Naive thymus-derived CD4-positive, alpha-beta T cell (primary cell): ENCODE results near the gene NDOR1. TPM values are rescaled to one million over a fixed set of nuclear protein-coding genes. Genes with fewer than 3 reads are reported as not detected.
"Not testable (repeated sequence)": the region's sequence is repeated elsewhere in the genome, so short reads cannot be mapped to it uniquely, and the experiment has no call there.

Experiments
- ATAC-seq: fragments of 150-1000 bp; cut with Tn5 transposase; 2 replicates; pipeline ENCODE4 v1.10.0; 2021; ENCODE audit warnings: mild to moderate bottlenecking, moderate library complexity
- CTCF ChIA-PET: fragments of 350-600 bp; sonication (Branson Sonifier 250); formaldehyde crosslinking; loops from one replicate; lab custom pipeline; 2021; ENCODE audit warnings: antibody characterized with exemption; lab: Charles Lee
- POLR2A ChIA-PET: fragments of 350-600 bp; sonication (Branson Sonifier 250); formaldehyde crosslinking; loops from one replicate; lab custom pipeline; 2021; ENCODE audit warnings: antibody characterized with exemption, inconsistent platforms; lab: Charles Lee
- DNase-seq, 9 donors: peaks; one replicate each; pipeline versions ENCODE4 v3.0.0 to v3.0.0-alpha.2; 2020 to 2022; ENCODE audit warnings: mixed read lengths in 1 of 9
- H3K27ac ChIP-seq: one replicate; pipeline ENCODE4 v1.7.0; 2013; ENCODE audit warnings: mild to moderate bottlenecking, low read depth, low read length, moderate library complexity
- H3K27me3 ChIP-seq, 2 donors: one replicate each; pipeline ENCODE4 v1.7.0; 2013; ENCODE audit warnings: low read length in 2 of 2, mild to moderate bottlenecking in 2 of 2, moderate library complexity in 2 of 2; ENCODE audit not compliant: control insufficient read depth in 2 of 2, insufficient read depth in 2 of 2
- H3K36me3 ChIP-seq, 3 experiments: 1 replicate in 2 of 3; 2 replicates in 1 of 3; pipeline ENCODE4 v1.7.0; 2013; ENCODE audit warnings: low read length in 3 of 3, mild to moderate bottlenecking in 3 of 3, moderate library complexity in 1 of 3; ENCODE audit not compliant: insufficient read depth in 3 of 3, control insufficient read depth in 2 of 3
- H3K4me1 ChIP-seq, 2 donors: one replicate each; pipeline ENCODE4 v1.7.0; 2013; ENCODE audit warnings: low read length in 2 of 2, mild to moderate bottlenecking in 2 of 2, moderate library complexity in 1 of 2; ENCODE audit not compliant: control insufficient read depth in 2 of 2, insufficient read depth in 2 of 2
- H3K4me3 ChIP-seq: 2 replicates; pipeline ENCODE4 v1.7.0; 2013; ENCODE audit warnings: mild to moderate bottlenecking, low read length
- H3K9me3 ChIP-seq, 3 experiments: 1 replicate in 2 of 3; 2 replicates in 1 of 3; pipeline ENCODE4 v1.7.0; 2013; ENCODE audit warnings: low read length in 3 of 3; ENCODE audit not compliant: control insufficient read depth in 2 of 3
- H3K27ac Mint-ChIP-seq, 9 donors: one replicate each; pipeline ENCODE4 v1.8.0; 2020 to 2022; ENCODE audit warnings: mixed read lengths in 9 of 9, mild to moderate bottlenecking in 8 of 9, moderate library complexity in 5 of 9, inconsistent platforms in 2 of 9
- H3K27me3 Mint-ChIP-seq, 5 donors: one replicate each; pipeline ENCODE4 v1.8.0; 2021 to 2022; ENCODE audit warnings: mixed read lengths in 5 of 5, mild to moderate bottlenecking in 1 of 5
- H3K36me3 Mint-ChIP-seq, 5 donors: one replicate each; pipeline ENCODE4 v1.8.0; 2020 to 2022; ENCODE audit warnings: mixed read lengths in 5 of 5, mild to moderate bottlenecking in 3 of 5, inconsistent platforms in 1 of 5
- H3K4me1 Mint-ChIP-seq, 7 donors: one replicate each; pipeline ENCODE4 v1.8.0; 2020 to 2022; ENCODE audit warnings: mixed read lengths in 7 of 7, mild to moderate bottlenecking in 3 of 7, inconsistent platforms in 1 of 7
- H3K4me3 Mint-ChIP-seq, 10 donors: one replicate each; pipeline ENCODE4 v1.8.0; 2020 to 2022; ENCODE audit warnings: mild to moderate bottlenecking in 10 of 10, mixed read lengths in 10 of 10, moderate library complexity in 6 of 10, inconsistent platforms in 2 of 10
- H3K9me3 Mint-ChIP-seq, 11 donors: one replicate each; pipeline ENCODE4 v1.8.0; 2020 to 2022; ENCODE audit warnings: mixed read lengths in 11 of 11, mild to moderate bottlenecking in 4 of 11, inconsistent platforms in 1 of 11, moderate library complexity in 1 of 11
- intact Hi-C, 2 donors: fragments of 100-400 bp; cut with micrococcal nuclease; formaldehyde crosslinking; loops; one replicate each; pipeline ENCODE4 v1.15.1; 2023
- polyA plus RNA-seq, 2 donors: library from polyadenylated mRNA; unstranded; fragments of 300-500 nt; fragmentation: Illumina TruSeq; gene quantifications; one replicate each; pipeline ENCODE4 v1.2.3, GENCODE V29; 2021
- total RNA-seq, 6 experiments: library from RNA in 5 of 6; stranded (reverse) in 5 of 6; gene quantifications; 1 replicate in 5 of 6; 2 replicates in 1 of 6; pipeline ENCODE4 v1.2.3 and lab custom pipeline; 2021 to 2026

Gene NDOR1
- total and polyA plus RNA-seq, 7 experiments from 2014 or later = 4.5 to 42.0 (median 33.0) TPM

DNA sequence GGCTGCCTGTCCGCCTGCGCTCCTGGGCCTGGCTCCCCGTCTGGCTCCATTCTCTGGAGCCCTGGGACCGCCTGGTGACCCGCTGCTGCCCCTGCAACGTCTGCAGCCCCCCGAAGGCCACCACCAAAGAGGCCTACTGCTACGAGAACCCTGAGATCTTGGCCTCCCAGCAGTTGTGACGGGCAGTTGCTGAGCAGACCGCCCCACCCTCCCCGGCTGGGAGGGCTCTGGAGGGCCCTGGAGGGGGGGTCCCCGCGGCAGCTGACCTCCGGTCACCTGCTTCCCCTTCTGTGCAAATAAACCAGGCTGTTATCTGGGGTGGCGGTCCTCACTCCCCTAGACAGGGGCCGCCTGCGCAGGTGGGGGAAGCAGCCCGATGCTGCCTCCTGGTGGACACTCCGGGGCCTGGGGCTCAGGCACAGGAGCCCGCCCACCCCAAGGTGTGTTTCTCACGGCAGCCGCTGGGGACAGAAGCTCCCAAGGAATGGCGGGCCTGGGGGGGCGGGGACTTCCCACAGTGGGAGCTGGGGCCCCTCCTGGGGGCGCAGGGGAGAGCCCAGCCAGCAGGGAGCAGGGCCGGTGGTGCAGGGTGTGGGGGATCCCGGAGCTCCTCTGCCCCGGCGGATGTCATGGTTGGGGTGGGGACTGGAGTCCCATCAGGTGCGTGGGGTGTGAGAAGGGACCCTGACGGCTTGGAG, 30.9 kb downstream of the NDOR1 start:
- H3K27ac Mint-ChIP-seq = no peak overlapping the region
- peaks cover 0 to 10% (median 0%) of the 10 kb centered on the region in 5 donors for H3K27me3 Mint-ChIP-seq
- peaks cover 6 to 13% of the 10 kb centered on the region in 2 donors for H3K4me1 ChIP-seq
- H3K9me3 Mint-ChIP-seq = peaks cover 0 to 6% (median 0%) of the 10 kb centered on the region in 11 donors
- POLR2A ChIA-PET = interaction anchor here (0.7 to 10.7 kb wide), 9 partner anchors 13 to 446 kb away, joined by 3 to 168 read pairs (median 3); partner anchors contain the start of genes MAN1B1, NELFB, RNF208 and STPG3
- intact Hi-C loops = loop anchor here (1.0 to 5.0 kb wide), 8 partner anchors 13 to 207 kb away; partner anchors contain the start of genes NELFB (in 2 of the 2), NDOR1 (in 1 of the 2), NPDC1 (in 1 of the 2) and TMEM203 (in 1 of the 2)
- ATAC-seq = peak; percentile 56
- peak overlapping the region; percentile 27 for H3K4me3 ChIP-seq
- CTCF ChIA-PET = interaction anchor here (0.5 to 2.2 kb wide), 16 partner anchors 9 to 757 kb away, joined by 3 to 13 read pairs (median 4); partner anchors contain the start of genes MAN1B1 and RNF224
- H3K36me3 ChIP-seq = no peaks in the 10 kb centered on the region
- no peak overlapping the region for H3K27ac ChIP-seq
- peaks cover 0 to 4% (median 0%) of the 10 kb centered on the region in 5 donors for H3K36me3 Mint-ChIP-seq
- no peaks in the 10 kb centered on the region for H3K27me3 ChIP-seq
- no peaks in the 10 kb centered on the region for H3K9me3 ChIP-seq
- peak; percentile 79 to 93 (median 87) for DNase-seq
- H3K4me3 Mint-ChIP-seq = peak overlapping the region in 2 of 10 donors; percentile 25
- H3K4me1 Mint-ChIP-seq = peaks cover 4 to 16% (median 11%) of the 10 kb centered on the region in 7 donors

DNA sequence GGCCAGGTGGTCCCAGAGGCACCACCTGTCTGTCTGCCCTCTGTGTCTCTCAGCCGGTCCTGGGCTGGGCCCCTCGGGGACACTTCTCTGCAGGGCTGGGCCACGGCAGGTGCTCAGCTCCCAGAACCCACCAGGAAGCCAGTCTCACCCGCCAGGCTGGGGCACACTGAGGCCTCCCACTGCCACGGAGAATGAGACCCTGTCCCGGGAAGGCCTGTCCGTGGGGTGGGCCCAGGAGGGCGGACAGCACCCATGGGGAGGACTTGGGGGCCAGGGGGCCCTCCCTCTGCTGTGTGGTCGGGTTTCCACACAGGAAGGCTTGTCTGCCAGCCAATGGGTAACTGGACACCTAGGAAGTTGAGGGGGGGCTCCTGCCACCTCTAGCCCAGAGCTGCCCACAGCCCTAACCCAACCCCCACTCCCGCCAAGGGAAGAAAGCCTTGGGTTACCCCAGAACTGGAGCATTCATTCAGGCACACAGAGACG, 31.5 kb downstream of the NDOR1 start:
- Histone ChIP-seq H3K4me3 (peak overlapping the region; percentile 27), H3K27ac (no peak overlapping the region), H3K9me3 (no peaks in the 10 kb centered on the region), H3K4me1 (peaks cover 7 to 15% of the 10 kb centered on the region in 2 donors), H3K36me3 (peaks cover 0 to under 1% (median 0%) of the 10 kb centered on the region in 3 experiments), H3K27me3 (no peaks in the 10 kb centered on the region)
- intact Hi-C loops = loop anchor here (1.0 to 5.0 kb wide), 8 partner anchors 14 to 208 kb away; partner anchors contain the start of genes NELFB (in 2 of the 2), NDOR1 (in 1 of the 2), NPDC1 (in 1 of the 2) and TMEM203 (in 1 of the 2)
- ATAC-seq = no peak
- no peak overlapping the region for H3K27ac Mint-ChIP-seq
- H3K36me3 Mint-ChIP-seq = peaks cover 0 to 4% (median 0%) of the 10 kb centered on the region in 5 donors
- POLR2A ChIA-PET = interaction anchor here (0.7 to 10.7 kb wide), 8 partner anchors 14 to 446 kb away, joined by 3 to 168 read pairs (median 3); partner anchors contain the start of genes NELFB, RNF208, STPG3 and TMEM141
- H3K4me1 Mint-ChIP-seq = peaks cover 4 to 16% (median 11%) of the 10 kb centered on the region in 7 donors
- peaks cover 0 to 6% (median 0%) of the 10 kb centered on the region in 11 donors for H3K9me3 Mint-ChIP-seq
- CTCF ChIA-PET = interaction anchor here (0.5 to 2.2 kb wide), 16 partner anchors 10 to 756 kb away, joined by 3 to 13 read pairs (median 4); partner anchors contain the start of genes MAN1B1 and RNF224
- DNase-seq = no peak
- H3K4me3 Mint-ChIP-seq = peak overlapping the region in 2 of 10 donors; percentile 25
- H3K27me3 Mint-ChIP-seq = peaks cover 0 to 9% (median 0%) of the 10 kb centered on the region in 5 donors

DNA sequence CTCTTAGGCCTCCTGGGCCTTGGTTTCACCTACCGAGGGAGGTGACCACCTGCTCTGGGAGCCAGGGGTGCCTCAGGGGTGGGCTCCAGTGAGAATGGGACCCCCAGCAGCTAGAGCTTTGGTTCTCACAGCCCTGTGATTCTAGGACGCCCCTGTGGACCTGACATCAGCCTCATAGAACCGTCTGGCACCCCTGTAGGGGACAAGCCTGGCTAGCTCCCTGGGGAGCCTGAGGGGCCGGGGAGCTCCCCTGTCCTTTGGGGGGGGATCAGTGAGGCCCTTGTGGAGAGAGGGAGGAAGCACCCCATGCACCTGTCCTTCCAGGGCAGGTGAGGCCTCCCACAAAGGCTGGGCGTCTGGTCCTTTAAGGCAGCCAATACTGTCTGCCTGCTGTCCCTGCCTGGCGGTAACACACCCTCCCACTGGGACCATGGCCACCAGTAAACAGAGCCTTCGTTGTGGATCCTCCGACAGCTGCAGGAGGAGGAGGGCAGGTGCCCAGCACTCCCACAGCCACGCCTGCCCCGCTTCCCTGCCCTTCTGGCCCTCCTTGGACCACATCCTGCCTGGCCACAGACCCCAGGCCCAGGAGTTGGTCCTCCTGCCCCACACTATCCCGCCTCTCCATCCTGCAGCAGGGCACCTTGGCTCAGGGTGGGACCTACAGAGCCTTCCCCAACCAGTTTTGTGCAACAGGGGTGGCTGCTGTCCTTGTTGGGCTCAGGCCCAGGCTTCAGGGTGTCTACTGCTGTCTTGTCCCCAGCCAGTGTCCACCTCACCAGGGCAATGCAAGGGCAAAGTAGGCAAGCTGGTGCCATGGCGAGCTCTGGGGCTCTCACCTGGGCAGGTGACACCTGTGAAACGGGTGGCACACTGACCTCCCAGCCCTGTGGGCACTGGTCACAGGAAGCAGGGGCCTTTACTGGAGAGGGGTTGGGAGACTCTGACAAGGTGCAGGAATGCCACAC, 32.5 kb downstream of the NDOR1 start:
- CTCF ChIA-PET = interaction anchor here (0.6 to 2.2 kb wide), 8 partner anchors 9 to 199 kb away, joined by 3 to 13 read pairs (median 4); partner anchors contain the start of gene RNF224
- no peak for ATAC-seq
- peaks cover 9 to 26% (median 20%) of the 10 kb centered on the region in 7 donors for H3K4me1 Mint-ChIP-seq
- peaks cover 15 to 24% of the 10 kb centered on the region in 2 donors for H3K4me1 ChIP-seq
- no peak overlapping the region for H3K27ac ChIP-seq
- intact Hi-C loops = loop anchor here in 1 of 2 donors (5.0 kb wide), 1 partner anchor 191 kb away; the partner anchor contains the start of gene NPDC1
- POLR2A ChIA-PET = interaction anchor here (0.9 to 10.7 kb wide), 4 partner anchors 14 to 152 kb away, joined by 3 to 168 read pairs (median 12); partner anchors contain the start of genes ANAPC2, MAN1B1, NELFB and SSNA1
- no peaks in the 10 kb centered on the region for H3K27me3 ChIP-seq
- no peak for DNase-seq
- H3K36me3 ChIP-seq = peaks cover 0 to 11% (median 9%) of the 10 kb centered on the region in 3 experiments
- H3K27ac Mint-ChIP-seq = peak overlapping the region in 1 of 9 donors; percentile 36
- peak overlapping the region in 3 of 10 donors; percentile 12 to 66 (median 50) for H3K4me3 Mint-ChIP-seq
- H3K27me3 Mint-ChIP-seq = peaks cover 0 to 9% (median 0%) of the 10 kb centered on the region in 5 donors
- H3K36me3 Mint-ChIP-seq = peaks cover 0 to 11% (median 4%) of the 10 kb centered on the region in 5 donors
- H3K4me3 ChIP-seq = no peak overlapping the region
- H3K9me3 ChIP-seq = no peaks in the 10 kb centered on the region
- peaks cover 0 to 8% (median 0%) of the 10 kb centered on the region in 11 donors for H3K9me3 Mint-ChIP-seq

DNA sequence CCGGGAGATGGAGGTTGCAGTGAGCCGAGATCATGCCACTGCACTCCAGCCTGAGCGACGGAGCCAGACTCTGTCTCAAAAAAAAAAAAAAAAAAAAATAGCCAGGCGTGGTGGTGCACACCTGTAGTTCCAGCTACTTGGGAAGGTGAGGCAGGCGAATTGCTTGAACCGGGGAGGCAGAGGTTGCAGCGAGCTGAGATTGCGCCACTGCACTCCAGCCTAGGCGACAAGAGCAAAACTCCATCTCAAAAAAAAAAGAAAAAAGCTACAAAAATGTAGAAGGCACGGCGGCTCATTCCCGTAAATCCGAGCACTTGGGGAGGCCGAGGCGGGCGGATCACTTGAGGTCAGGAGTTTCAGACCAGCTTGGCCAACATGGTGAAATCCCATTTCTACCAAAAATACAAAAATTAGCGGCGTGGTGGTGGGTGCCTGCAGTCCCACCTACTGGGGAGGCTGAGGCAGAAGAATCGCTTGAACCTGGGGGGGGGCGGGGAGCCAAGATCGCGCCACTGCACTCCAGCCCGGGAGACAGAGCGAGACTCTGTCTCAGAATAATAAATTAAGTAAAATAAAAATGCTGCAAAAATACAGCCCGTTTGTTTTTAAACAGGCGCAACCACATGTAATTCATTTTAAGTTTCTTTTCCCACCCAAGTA, 34.2 kb downstream of the NDOR1 start:
- peak overlapping the region; percentile 83 for H3K27ac ChIP-seq
- not testable (repeated sequence) for ATAC-seq, DNase-seq, H3K27me3 ChIP-seq, H3K27me3 Mint-ChIP-seq, H3K9me3 ChIP-seq, H3K9me3 Mint-ChIP-seq
- H3K36me3 Mint-ChIP-seq = peaks cover 0 to 14% (median 4%) of the 10 kb centered on the region in 5 donors
- ChIA-PET POLR2A (interaction anchor here (0.6 to 10.7 kb wide), 17 partner anchors 14 to 248 kb away, joined by 3 to 168 read pairs (median 9); partner anchors contain the start of genes ANAPC2, EXD3, MAN1B1 and NELFB), CTCF (interaction anchor here (0.7 to 1.3 kb wide), 4 partner anchors 15 to 454 kb away, joined by 3 to 9 read pairs (median 5); partner anchors contain the start of gene NELFB)
- peak overlapping the region; percentile 72 for H3K4me3 ChIP-seq
- H3K4me3 Mint-ChIP-seq = peak overlapping the region; percentile 70 to 93 (median 82)
- H3K4me1 Mint-ChIP-seq = peaks cover 12 to 35% (median 21%) of the 10 kb centered on the region in 7 donors
- peaks cover 15 to 24% of the 10 kb centered on the region in 2 donors for H3K4me1 ChIP-seq
- H3K36me3 ChIP-seq = peaks cover 0 to 19% (median 9%) of the 10 kb centered on the region in 3 experiments
- intact Hi-C loops = loop anchor here (2.0 to 5.0 kb wide), 6 partner anchors 51 to 827 kb away; partner anchors contain the start of genes ANAPC2 (in 1 of the 2), ARRDC1 (in 1 of the 2), ENTR1 (in 1 of the 2) and NPDC1 (in 1 of the 2)
- peak overlapping the region in 6 of 9 donors; percentile 52 to 69 (median 62) for H3K27ac Mint-ChIP-seq
